GM12878 (cell line): ENCODE data around the gene CD9. TPM values are rescaled to one million over a fixed set of nuclear protein-coding genes. Genes with fewer than 3 reads are reported as not detected.
"Not testable (repeated sequence)": the region's sequence is repeated elsewhere in the genome, so short reads cannot be mapped to it uniquely, and the experiment has no call there.

ENCODE experiments used
- ATAC-seq: fragments of 200-7000 bp; cut with Tn5 transposase; 3 replicates; pipeline ENCODE4 v1.9.1; 2020; ENCODE audit warnings: mild to moderate bottlenecking, moderate library complexity
- BruUV-seq: library from RNA; stranded (reverse); fragments of 400-500 nt; replicated peaks from 2 replicates; lab custom pipeline; 2021; lab: Mats Ljungman, UMichigan
- CTCF ChIA-PET: fragments of 300-600 bp; sonication (Branson Sonifier 250); formaldehyde crosslinking; extraction: SDS; loops from one replicate; lab custom pipeline; 2021; ENCODE audit warnings: inconsistent platforms; lab: Yijun Ruan, JAX
- POLR2A ChIA-PET: fragments of 350-600 bp; formaldehyde crosslinking; extraction: SDS; loops from one replicate; lab custom pipeline; 2021; ENCODE audit warnings: inconsistent platforms; lab: Charles Lee
- RAD21 ChIA-PET: fragments of 300-600 bp; sonication (Branson Sonifier 250); formaldehyde crosslinking; loops from one replicate; lab custom pipeline; 2023; ENCODE audit warnings: antibody characterized with exemption; ENCODE audit not compliant: unreplicated experiment; lab: Charles Lee
- SMC1A ChIA-PET: fragments of 300-600 bp; sonication (Branson Sonifier 250); formaldehyde crosslinking; loops from one replicate; lab custom pipeline; 2023; ENCODE audit not compliant: unreplicated experiment, uncharacterized antibody; lab: Charles Lee
- DNase-seq: peaks from one replicate; pipeline ENCODE4 v3.0.0-alpha.2; 2011; ENCODE audit warnings: low read depth, low spot score
- FAIRE-seq: peaks from 3 replicates; lab custom pipeline; 2011; peaks lifted over from hg19 to GRCh38; lab: Jason Lieb, UNC
- H2AFZ ChIP-seq: 2 replicates; pipeline ENCODE4 v1.6.0; 2011; ENCODE audit warnings: low read depth, low read length, control low read depth; ENCODE audit not compliant: control insufficient read depth
- H3K27ac ChIP-seq: 2 replicates; pipeline ENCODE4 v1.5.1; 2011; ENCODE audit warnings: control low read depth; ENCODE audit not compliant: control insufficient read depth, insufficient read depth
- H3K27me3 ChIP-seq, 2 experiments: replicated peaks in 1 of 2; 2 replicates each; pipeline versions ENCODE4 v1.6.0 to v1.6.1; 2011; ENCODE audit warnings: low read length in 1 of 2; ENCODE audit not compliant: control insufficient read depth in 2 of 2, insufficient read depth in 2 of 2
- H3K36me3 ChIP-seq, 2 experiments: 2 replicates each; pipeline ENCODE4 v1.5.1; 2011; ENCODE audit warnings: low read length in 1 of 2; ENCODE audit not compliant: control insufficient read depth in 2 of 2, insufficient read depth in 2 of 2
- H3K4me1 ChIP-seq: 2 replicates; pipeline ENCODE4 v1.6.1; 2011; ENCODE audit warnings: mild to moderate bottlenecking, low read length, moderate library complexity, mixed read lengths; ENCODE audit not compliant: control insufficient read depth, insufficient read depth
- H3K4me2 ChIP-seq: 2 replicates; pipeline ENCODE4 v1.6.0; 2011; ENCODE audit warnings: control low read depth; ENCODE audit not compliant: control insufficient read depth, insufficient read depth
- H3K4me3 ChIP-seq: fragments of 200-600 bp; sonication (generic); 2 replicates; pipeline ENCODE4 v1.5.1; 2016
- H3K79me2 ChIP-seq: 2 replicates; pipeline ENCODE4 v1.6.0; 2011; ENCODE audit warnings: low read length; ENCODE audit not compliant: control insufficient read depth, insufficient read depth
- H3K9ac ChIP-seq: 2 replicates; pipeline ENCODE4 v1.8.0; 2011; ENCODE audit warnings: low read length, control low read depth, mixed read lengths; ENCODE audit not compliant: control insufficient read depth, insufficient read depth
- H3K9me3 ChIP-seq: replicated peaks from 3 replicates; pipeline ENCODE4 v1.5.1; 2011; ENCODE audit warnings: mild to moderate bottlenecking, low read length; ENCODE audit not compliant: control insufficient read depth, insufficient read depth
- H4K20me1 ChIP-seq: 2 replicates; pipeline ENCODE4 v1.6.0; 2011; ENCODE audit not compliant: control insufficient read depth, insufficient read depth
- BCL11A ChIP-seq: IDR thresholded peaks from 2 replicates; pipeline ENCODE4 v1.6.1; 2011; ENCODE audit warnings: low read depth, low read length
- E2F4 ChIP-seq: IDR thresholded peaks from 2 replicates; pipeline ENCODE4 v1.6.1; 2012; ENCODE audit warnings: low read depth, low read length, improper control_type of control experiment
- EGR1 ChIP-seq, 2 experiments: IDR thresholded peaks; 1 replicate in 1 of 2; 2 replicates in 1 of 2; pipeline ENCODE4 v1.6.1; 2011 to 2012; ENCODE audit warnings: low read depth in 2 of 2, low read length in 2 of 2, borderline replicate concordance in 1 of 2, mild to moderate bottlenecking in 1 of 2, moderate library complexity in 1 of 2
- FOXM1 ChIP-seq: IDR thresholded peaks from 2 replicates; pipeline ENCODE4 v1.6.1; 2012; ENCODE audit warnings: low read depth, mild to moderate bottlenecking, inconsistent platforms, low read length, moderate library complexity
- MTA3 ChIP-seq: IDR thresholded peaks from 2 replicates; pipeline ENCODE4 v1.6.1; 2012; ENCODE audit warnings: low read length, inconsistent platforms, borderline replicate concordance
- MXI1 ChIP-seq: fragments of 150-350 bp; IDR thresholded peaks from 2 replicates; pipeline ENCODE4 v1.6.1; 2011; ENCODE audit warnings: low read depth, mild to moderate bottlenecking, inconsistent platforms, low read length, improper control_type of control experiment
- RELB ChIP-seq: fragments of 450-650 bp; IDR thresholded peaks from 2 replicates; pipeline ENCODE4 v1.6.1; 2017; ENCODE audit warnings: low read depth, mild to moderate bottlenecking, moderate library complexity
- ZBTB40 ChIP-seq: fragments of 450-650 bp; IDR thresholded peaks from 2 replicates; pipeline ENCODE4 v1.6.1; 2016; ENCODE audit warnings: mild to moderate bottlenecking, moderate library complexity, borderline replicate concordance
- WGBS: methylation state at CpG from one replicate; pipeline ENCODE4 v1.1.6; 2016; ENCODE audit warnings: low lambda C conversion rate; ENCODE audit not compliant: insufficient replicate concordance, insufficient coverage; ENCODE audit errors: missing lambda C conversion rate; 5-methylcytosine and 5-hydroxymethylcytosine counted together
- in situ Hi-C: fragments of 300-500 bp; cut with MboI; formaldehyde crosslinking; loops from 9 replicates; pipeline ENCODE4 v1.14.3; 2018; ENCODE audit warnings: mixed read lengths
- intact Hi-C: fragments of 100-400 bp; cut with micrococcal nuclease; formaldehyde crosslinking; loops from one replicate; pipeline ENCODE4 v1.14.2; 2022; ENCODE audit not compliant: unreplicated experiment
- polyA plus RNA-seq, 11 experiments: library from polyadenylated mRNA; depleted of rRNA in 4 of 11; unstranded in 6 of 11; stranded (reverse) in 5 of 11; fragments of >200 nt; fragmentation: Nextera tagmentation in 4 of 11; fragmentation: Illumina TruSeq in 1 of 11; extraction: Ambion mirVana in 4 of 11; extraction: Trizol in 1 of 11; gene quantifications; 1 replicate in 1 of 11; 2 replicates in 10 of 11; pipeline versions ENCODE4 v1.2.1 to v1.2.3, GENCODE V29; 2011 to 2016; ENCODE audit warnings: inconsistent platforms in 2 of 11, missing spikeins in 2 of 11, low read depth in 1 of 11
- total RNA-seq, 4 experiments: library from RNA; depleted of rRNA in 3 of 4; stranded (reverse); fragments of >200 nt in 3 of 4; fragmentation: Illumina TruSeq in 1 of 4; extraction: Trizol in 1 of 4; gene quantifications; 2 replicates each; pipeline versions ENCODE4 v1.2.1 to v1.2.3, GENCODE V29; 2013 to 2021

Gene CD9
- total and polyA plus RNA-seq, 10 of the 15 experiments (the other 5 are each of a cell fraction or from before 2014, with no cell fraction given), result 4.8 to 29.9 (median 9.7) TPM

- H3K9me3 ChIP-seq, BruUV-seq, DNase-seq, H3K4me1 ChIP-seq, ATAC-seq, H3K79me2 ChIP-seq, H3K27me3 ChIP-seq, H3K27ac ChIP-seq, H3K4me3 ChIP-seq, H3K36me3 ChIP-seq, H3K4me2 ChIP-seq, FAIRE-seq, H4K20me1 ChIP-seq, H3K9ac ChIP-seq, in situ Hi-C loops, intact Hi-C loops, H2AFZ ChIP-seq: not testable (repeated sequence)
- RAD21 ChIA-PET, result interaction anchor here (1.4 to 2.2 kb wide), 2 partner anchors 14 to 25 kb away, joined by 3 to 7 read pairs; no protein-coding TSS in a partner anchor
- SMC1A ChIA-PET, result interaction anchor here (0.6 to 1.8 kb wide), 5 partner anchors 9 to 75 kb away, joined by 3 to 9 read pairs (median 3); no protein-coding TSS in a partner anchor
- CTCF ChIA-PET, result interaction anchor here (1.0 to 21.0 kb wide), 3 partner anchors 14 to 66 kb away, joined by 3 to 401 read pairs (median 15); no protein-coding TSS in a partner anchor
- POLR2A ChIA-PET, result interaction anchor here (1.8 to 1.9 kb wide), 2 partner anchors 8 to 63 kb away, joined by 5 to 19 read pairs; partner anchors contain the start of gene CD9
- WGBS, result 93% methylated on average over 3 of the region's 4 CpGs
Measured at GRCh38 chr12:6209428-6209827, 9.2 kb downstream of the CD9 start.

GRCh38 chr12:6211421-6211869 lies 11.2 kb downstream of the CD9 start:
- no peak overlapping the region for H3K4me3 ChIP-seq
- ChIA-PET RAD21 (interaction anchor here (1.7 to 3.0 kb wide), 3 partner anchors 10 to 67 kb away, joined by 6 to 9 read pairs (median 9); partner anchors contain the start of gene CD9), POLR2A (no interaction called here), SMC1A (interaction anchor here (0.8 to 5.5 kb wide), 4 partner anchors 10 to 21 kb away, joined by 3 to 30 read pairs (median 12); partner anchors contain the start of gene CD9), CTCF (interaction anchor here (1.1 to 21.0 kb wide), 4 partner anchors 9 to 64 kb away, joined by 5 to 401 read pairs (median 28); partner anchors contain the start of gene CD9)
- in situ Hi-C loops (no loop called here), intact Hi-C loops (no loop called here)
- no peaks in the 10 kb centered on the region; the same call in 1 of the 2 replicates for H4K20me1 ChIP-seq
- H3K79me2 ChIP-seq, result no peaks in the 10 kb centered on the region
- no peak for FAIRE-seq
- H3K9ac ChIP-seq, result no peak overlapping the region
- H3K4me2 ChIP-seq, result no peak overlapping the region
- no peaks in the 10 kb centered on the region for H3K36me3 ChIP-seq
- no peak overlapping the region for H3K27ac ChIP-seq
- no peak overlapping the region for H2AFZ ChIP-seq
- WGBS, result 61% methylated on average over 14 of the region's 14 CpGs
- no peaks in the 10 kb centered on the region; a peak in 1 of 4 replicates for H3K27me3 ChIP-seq
- DNase-seq, result no peak
- ATAC-seq, result no peak
- no TSS peak for BruUV-seq
- no peaks in the 10 kb centered on the region for H3K4me1 ChIP-seq
- H3K9me3 ChIP-seq, result no peaks in the 10 kb centered on the region
- TF ChIP-seq EGR1 (IDR thresholded peaks at IDR 0.05; ENCODE audit: borderline replicate concordance in 1 of 2, low read depth in 2 of 2, low read length in 2 of 2), result no peak
- no peak for TF ChIP-seq RELB
- TF ChIP-seq MXI1, result no peak
- TF ChIP-seq BCL11A, result no peak
- no peak for TF ChIP-seq ZBTB40
- no peak for TF ChIP-seq E2F4
- TF ChIP-seq MTA3, result no peak
- no peak for TF ChIP-seq FOXM1
